ENCODE measurements around the gene ARL4A.

The ARL4A gene

DNA sequence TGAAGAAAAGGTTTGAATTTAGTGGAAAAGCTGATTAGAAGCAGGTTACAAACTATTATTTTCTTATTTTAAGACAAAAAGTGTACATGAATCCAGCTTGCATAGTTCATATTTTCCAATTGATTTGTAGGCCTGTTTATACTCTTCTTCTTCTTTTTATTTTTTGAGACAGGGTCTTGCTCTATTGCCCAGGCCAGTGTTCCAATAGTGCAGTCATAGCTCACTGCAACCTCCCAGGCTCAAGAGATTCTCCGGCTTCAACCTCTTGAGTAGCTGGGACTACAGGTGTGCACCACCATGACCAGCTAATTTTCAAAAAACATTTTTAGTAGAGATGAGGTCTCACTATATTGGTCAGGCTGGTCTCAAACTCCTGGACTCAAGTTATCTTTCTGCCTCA is 45.0 kb downstream of the ARL4A start:
- peaks cover 0 to 4% of the 10 kb centered on the region in 2 donors for H3K4me1 ChIP-seq (ENCODE audit: control insufficient read depth in 1 of 2, insufficient read depth in 2 of 2, low read length in 2 of 2)
- no peaks in the 10 kb centered on the region for H3K27me3 ChIP-seq (ENCODE audit: control insufficient read depth in 1 of 2, insufficient read depth in 2 of 2, low read length in 2 of 2)

DNA sequence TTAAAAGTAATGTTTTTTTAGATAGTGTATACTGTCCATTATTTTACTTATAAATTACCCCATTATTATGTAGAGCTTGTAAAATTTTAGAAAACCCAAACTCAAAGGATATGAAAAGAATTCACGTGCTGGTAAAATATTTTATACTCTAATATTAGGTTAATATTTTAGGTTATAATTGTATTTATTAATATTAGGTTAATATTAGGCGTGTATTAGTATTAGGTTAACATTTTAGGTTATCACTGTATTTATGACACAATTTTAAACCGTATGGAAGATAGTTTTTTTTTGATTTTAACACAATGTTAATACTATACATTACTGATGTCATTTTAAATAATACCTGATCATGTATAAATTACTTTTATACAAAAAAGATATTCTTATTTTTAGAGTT is 48.5 kb downstream of the ARL4A start:
- Histone ChIP-seq H3K4me3 (ENCODE audit: low read depth in 1 of 2, low read length in 2 of 2) (no peak overlapping the region), H3K27ac (ENCODE audit: low read depth, low read length) (no peak overlapping the region), H3K4me1 (ENCODE audit: control insufficient read depth in 1 of 2, insufficient read depth in 2 of 2, low read length in 2 of 2) (peaks cover 0 to 4% of the 10 kb centered on the region in 2 donors), H3K27me3 (ENCODE audit: control insufficient read depth in 1 of 2, insufficient read depth in 2 of 2, low read length in 2 of 2) (no peaks in the 10 kb centered on the region), H3K9ac (ENCODE audit: low read depth in 1 of 2, low read length in 2 of 2) (no peak overlapping the region), H3K9me3 (ENCODE audit: control insufficient read depth in 1 of 2, low read length in 2 of 2) (no peaks in the 10 kb centered on the region), H3K36me3 (ENCODE audit: control insufficient read depth in 1 of 2, insufficient read depth in 2 of 2, low read length in 2 of 2) (no peaks in the 10 kb centered on the region)

More for the DNA sequence above, 45.0 kb downstream of the ARL4A start:
- Histone ChIP-seq H3K4me3 (ENCODE audit: low read depth in 1 of 2, low read length in 2 of 2) (no peak overlapping the region), H3K9ac (ENCODE audit: low read depth in 1 of 2, low read length in 2 of 2) (no peak overlapping the region), H3K36me3 (ENCODE audit: control insufficient read depth in 1 of 2, insufficient read depth in 2 of 2, low read length in 2 of 2) (no peaks in the 10 kb centered on the region), H3K9me3 (ENCODE audit: control insufficient read depth in 1 of 2, low read length in 2 of 2) (no peaks in the 10 kb centered on the region), H3K27ac (ENCODE audit: low read depth, low read length) (no peak overlapping the region)

DNA sequence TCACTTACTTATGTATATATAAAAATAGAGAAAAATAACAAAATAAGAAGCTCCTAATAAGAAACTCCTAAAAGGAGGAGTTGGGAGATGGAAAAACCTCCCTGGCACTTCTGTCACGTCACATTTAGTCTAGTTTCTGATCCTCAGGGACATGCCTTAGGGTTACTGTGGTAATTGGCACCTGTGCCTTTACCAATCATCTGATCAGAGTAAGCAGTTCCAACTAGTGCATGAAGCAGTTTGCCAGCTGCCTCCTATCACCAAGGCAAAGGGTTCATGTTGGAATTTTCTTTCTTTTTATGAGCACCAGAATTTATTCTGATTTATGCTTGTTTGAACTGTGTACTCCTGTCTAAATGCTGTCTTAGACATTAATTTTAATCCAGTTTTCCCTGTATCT is 49.9 kb downstream of the ARL4A start:
- Histone ChIP-seq H3K27me3 (ENCODE audit: control insufficient read depth in 1 of 2, insufficient read depth in 2 of 2, low read length in 2 of 2) (no peaks in the 10 kb centered on the region), H3K4me3 (ENCODE audit: low read depth in 1 of 2, low read length in 2 of 2) (no peak overlapping the region), H3K9ac (ENCODE audit: low read depth in 1 of 2, low read length in 2 of 2) (no peak overlapping the region), H3K9me3 (ENCODE audit: control insufficient read depth in 1 of 2, low read length in 2 of 2) (no peaks in the 10 kb centered on the region), H3K36me3 (ENCODE audit: control insufficient read depth in 1 of 2, insufficient read depth in 2 of 2, low read length in 2 of 2) (no peaks in the 10 kb centered on the region), H3K4me1 (ENCODE audit: control insufficient read depth in 1 of 2, insufficient read depth in 2 of 2, low read length in 2 of 2) (no peaks in the 10 kb centered on the region), H3K27ac (ENCODE audit: low read depth, low read length) (no peak overlapping the region)

DNA sequence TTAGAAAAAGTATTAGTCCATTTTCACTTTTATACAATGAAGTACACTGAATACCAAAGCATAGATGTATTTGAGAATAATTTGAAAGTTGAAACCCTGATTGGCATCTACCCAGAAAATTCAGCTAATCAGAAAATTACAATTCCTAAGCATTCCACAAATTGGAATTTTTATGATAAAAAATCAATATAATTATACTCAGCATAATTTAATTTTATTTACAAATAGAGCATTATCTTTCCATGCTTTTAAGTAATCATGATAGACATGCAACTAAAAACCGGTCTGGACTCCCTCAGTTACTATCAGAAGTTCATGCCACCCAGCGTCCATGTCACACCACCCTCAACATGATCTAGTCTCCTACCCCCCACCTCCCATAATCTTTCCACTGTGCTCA is 50.4 kb downstream of the ARL4A start:
- no peak overlapping the region for H3K27ac ChIP-seq (ENCODE audit: low read depth, low read length)
- no peak overlapping the region for H3K4me3 ChIP-seq (ENCODE audit: low read depth in 1 of 2, low read length in 2 of 2)
- H3K4me1 ChIP-seq (ENCODE audit: control insufficient read depth in 1 of 2, insufficient read depth in 2 of 2, low read length in 2 of 2) = no peaks in the 10 kb centered on the region

DNA sequence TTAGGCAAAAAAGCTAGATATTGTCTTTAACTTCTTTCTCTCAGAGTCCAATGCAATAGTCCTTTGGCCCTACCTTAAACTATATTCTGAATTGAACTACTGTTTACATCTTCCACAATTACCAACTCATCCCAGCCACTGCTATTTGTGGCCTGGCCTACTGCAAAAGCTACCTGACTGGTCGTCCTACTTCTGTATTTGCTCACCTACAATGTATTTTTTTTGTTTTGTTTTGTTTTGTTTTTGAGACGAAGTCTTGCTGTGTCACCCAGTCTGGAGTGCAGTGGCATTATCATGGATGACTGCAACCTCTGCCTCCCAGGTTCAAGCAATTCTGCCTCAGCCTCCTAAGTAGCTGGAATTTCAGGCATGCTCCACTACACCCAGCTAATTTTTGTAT is 51.2 kb downstream of the ARL4A start:
- no peaks in the 10 kb centered on the region for H3K9me3 ChIP-seq (ENCODE audit: control insufficient read depth in 1 of 2, low read length in 2 of 2)

More for the DNA sequence above, 50.4 kb downstream of the ARL4A start:
- H3K9ac ChIP-seq (ENCODE audit: low read depth in 1 of 2, low read length in 2 of 2) = no peak overlapping the region
- no peaks in the 10 kb centered on the region for H3K9me3 ChIP-seq (ENCODE audit: control insufficient read depth in 1 of 2, low read length in 2 of 2)
- H3K27me3 ChIP-seq (ENCODE audit: control insufficient read depth in 1 of 2, insufficient read depth in 2 of 2, low read length in 2 of 2) = no peaks in the 10 kb centered on the region
- no peaks in the 10 kb centered on the region for H3K36me3 ChIP-seq (ENCODE audit: control insufficient read depth in 1 of 2, insufficient read depth in 2 of 2, low read length in 2 of 2)

More for the DNA sequence above, 51.2 kb downstream of the ARL4A start:
- no peak overlapping the region for H3K9ac ChIP-seq (ENCODE audit: low read depth in 1 of 2, low read length in 2 of 2)
- no peak overlapping the region for H3K4me3 ChIP-seq (ENCODE audit: low read depth in 1 of 2, low read length in 2 of 2)
- no peak overlapping the region for H3K27ac ChIP-seq (ENCODE audit: low read depth, low read length)
- no peaks in the 10 kb centered on the region for H3K36me3 ChIP-seq (ENCODE audit: control insufficient read depth in 1 of 2, insufficient read depth in 2 of 2, low read length in 2 of 2)
- no peaks in the 10 kb centered on the region for H3K27me3 ChIP-seq (ENCODE audit: control insufficient read depth in 1 of 2, insufficient read depth in 2 of 2, low read length in 2 of 2)
- no peaks in the 10 kb centered on the region for H3K4me1 ChIP-seq (ENCODE audit: control insufficient read depth in 1 of 2, insufficient read depth in 2 of 2, low read length in 2 of 2)

Data from duodenal mucosa (tissue), 2 donors.